ENCODE data around the gene DYRK1A. TPM values are rescaled to one million over a fixed set of nuclear protein-coding genes. Genes with fewer than 3 reads are reported as not detected.

DYRK1A gene
- total and polyA plus RNA-seq, 2 of the 13 experiments (the other 11 are each of a cell fraction or from before 2014, with no cell fraction given), result 24.6 to 34.2 TPM

- TF ChIP-seq HOMEZ (CRISPR knock-in tag; IDR thresholded peaks at IDR 0.05; ENCODE audit: low read depth), result no peak
- no peak for TF ChIP-seq ZNF841 (CRISPR knock-in tag; IDR thresholded peaks at IDR 0.05; ENCODE audit: borderline replicate concordance)
Observed at GRCh38 chr21:37558676-37559211, 192.2 kb downstream of the DYRK1A start (continued).

- Histone ChIP-seq H3K9ac (ENCODE audit: insufficient read depth, low read depth, low read length) (no peak overlapping the region), H2AFZ (ENCODE audit: low read length) (no peak overlapping the region), H3K27me3 (ENCODE audit: control insufficient read depth in 1 of 2, insufficient read depth in 2 of 2, low read length in 2 of 2) (peaks cover 0 to 3% of the 10 kb centered on the region in 2 experiments; a peak in 3 of 5 replicates), H3K4me1 (ENCODE audit: insufficient read depth, low read length) (peaks cover 35% of the 10 kb centered on the region), H3K4me2 (ENCODE audit: low read depth, low read length) (no peak overlapping the region), H3K9me3 (ENCODE audit: low read length) (no peaks in the 10 kb centered on the region), H4K20me1 (ENCODE audit: insufficient read depth, low read length) (no peaks in the 10 kb centered on the region), H3K79me2 (ENCODE audit: insufficient read depth, low read length) (no peaks in the 10 kb centered on the region), H3K27ac (ENCODE audit: extremely low read length, insufficient read depth, low read length) (no peak overlapping the region), H3K36me3 (replicated peaks in 1 of 2; ENCODE audit: control insufficient read depth in 1 of 2, insufficient read depth in 2 of 2, low read length in 2 of 2) (no peaks in the 10 kb centered on the region), H3K4me3 (replicated peaks in 1 of 3; ENCODE audit: insufficient read depth in 1 of 3, low read depth in 2 of 3, low read length in 3 of 3) (no peak overlapping the region)
- ATAC-seq, result no peak
- no TSS peak for BruUV-seq (replicated peaks)
- in situ Hi-C loops (cut with HindIII; ENCODE audit: extremely low pct_ligation_motif_present, low pct_unique_long_range_greater_than_20kb) (no loop called here), intact Hi-C loops (cut with micrococcal nuclease; ENCODE audit: unreplicated experiment) (no loop called here)
- POLR2A ChIA-PET, result no interaction called here
- CTCF ChIA-PET (ENCODE audit: low intra/inter-chr PET ratio, low total read pairs), result no interaction called here
- FAIRE-seq, result no peak
- DNase-seq (ENCODE audit: low spot score), result no peak
- 76% methylated on average over 3 of the region's 5 CpGs for WGBS (ENCODE audit: low lambda C conversion rate)
- TF ChIP-seq GPBP1L1 (CRISPR knock-in tag; IDR thresholded peaks at IDR 0.05) (no peak), ZNF776 (CRISPR knock-in tag; IDR thresholded peaks at IDR 0.05) (no peak), ZBTB3 (CRISPR knock-in tag; IDR thresholded peaks at IDR 0.05; ENCODE audit: borderline replicate concordance, low read depth) (no peak), ARHGAP35 (CRISPR knock-in tag; IDR thresholded peaks at IDR 0.05; ENCODE audit: borderline replicate concordance) (no peak), DMAP1 (CRISPR knock-in tag; IDR thresholded peaks at IDR 0.05) (no peak), TSC22D2 (CRISPR knock-in tag; IDR thresholded peaks at IDR 0.05; ENCODE audit: borderline replicate concordance) (no peak), ZNF296 (CRISPR knock-in tag; conservative IDR thresholded peaks at IDR 0.05) (no peak), MLLT10 (CRISPR knock-in tag; IDR thresholded peaks at IDR 0.05) (no peak), ZNF839 (CRISPR knock-in tag; IDR thresholded peaks at IDR 0.05; ENCODE audit: borderline replicate concordance) (no peak), KDM5A (IDR thresholded peaks at IDR 0.05; ENCODE audit: borderline replicate concordance, low read length) (no peak), KDM1A (CRISPR knock-in tag; IDR thresholded peaks at IDR 0.05) (no peak), ZNF598 (CRISPR knock-in tag; IDR thresholded peaks at IDR 0.05; ENCODE audit: borderline replicate concordance) (no peak)
- TF ChIP-seq, protein P1, sequence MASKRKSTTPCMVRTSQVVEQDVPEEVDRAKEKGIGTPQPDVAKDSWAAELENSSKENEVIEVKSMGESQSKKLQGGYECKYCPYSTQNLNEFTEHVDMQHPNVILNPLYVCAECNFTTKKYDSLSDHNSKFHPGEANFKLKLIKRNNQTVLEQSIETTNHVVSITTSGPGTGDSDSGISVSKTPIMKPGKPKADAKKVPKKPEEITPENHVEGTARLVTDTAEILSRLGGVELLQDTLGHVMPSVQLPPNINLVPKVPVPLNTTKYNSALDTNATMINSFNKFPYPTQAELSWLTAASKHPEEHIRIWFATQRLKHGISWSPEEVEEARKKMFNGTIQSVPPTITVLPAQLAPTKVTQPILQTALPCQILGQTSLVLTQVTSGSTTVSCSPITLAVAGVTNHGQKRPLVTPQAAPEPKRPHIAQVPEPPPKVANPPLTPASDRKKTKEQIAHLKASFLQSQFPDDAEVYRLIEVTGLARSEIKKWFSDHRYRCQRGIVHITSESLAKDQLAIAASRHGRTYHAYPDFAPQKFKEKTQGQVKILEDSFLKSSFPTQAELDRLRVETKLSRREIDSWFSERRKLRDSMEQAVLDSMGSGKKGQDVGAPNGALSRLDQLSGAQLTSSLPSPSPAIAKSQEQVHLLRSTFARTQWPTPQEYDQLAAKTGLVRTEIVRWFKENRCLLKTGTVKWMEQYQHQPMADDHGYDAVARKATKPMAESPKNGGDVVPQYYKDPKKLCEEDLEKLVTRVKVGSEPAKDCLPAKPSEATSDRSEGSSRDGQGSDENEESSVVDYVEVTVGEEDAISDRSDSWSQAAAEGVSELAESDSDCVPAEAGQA (IDR thresholded peaks at IDR 0.05; ENCODE audit: low read depth), result no peak
- TF ChIP-seq, protein P1 (CRISPR knock-in tag; IDR thresholded peaks at IDR 0.05; ENCODE audit: borderline replicate concordance), result no peak
Observed at GRCh38 chr21:37560385-37560784, 193.8 kb downstream of the DYRK1A start.
